Activated CD8-positive, alpha-beta T cell treated with anti-CD3 and anti-CD28 coated beads for 36 hours (primary cell): ENCODE data around the gene SLC25A11. TPM values are rescaled to one million over a fixed set of nuclear protein-coding genes. Genes with fewer than 3 reads are reported as not detected.

Source experiments
- ATAC-seq: fragments of 200-7000 bp; cut with Tn5 transposase; one replicate; pipeline ENCODE4 v1.10.0; 2021; ENCODE audit warnings: mild to moderate bottlenecking, moderate library complexity
- CTCF ChIA-PET: fragments of 350-600 bp; sonication (Branson Sonifier 250); formaldehyde crosslinking; loops from one replicate; lab custom pipeline; 2021; ENCODE audit warnings: antibody characterized with exemption; lab: Charles Lee
- POLR2A ChIA-PET: fragments of 350-600 bp; sonication (Branson Sonifier 250); formaldehyde crosslinking; loops from one replicate; lab custom pipeline; 2021; ENCODE audit warnings: antibody characterized with exemption; lab: Charles Lee
- DNase-seq: peaks from one replicate; pipeline ENCODE4 v3.0.0-alpha.2; 2020
- H3K27ac Mint-ChIP-seq: one replicate; pipeline ENCODE4 v1.8.0; 2021; ENCODE audit warnings: mild to moderate bottlenecking, mixed read lengths
- H3K27me3 Mint-ChIP-seq: one replicate; pipeline ENCODE4 v1.8.0; 2021; ENCODE audit warnings: mixed read lengths
- H3K36me3 Mint-ChIP-seq: one replicate; pipeline ENCODE4 v1.8.0; 2021; ENCODE audit warnings: low read depth, mixed read lengths
- H3K4me1 Mint-ChIP-seq: one replicate; pipeline ENCODE4 v1.8.0; 2021; ENCODE audit warnings: low read depth, mixed read lengths
- H3K4me3 Mint-ChIP-seq: one replicate; pipeline ENCODE4 v1.8.0; 2021; ENCODE audit warnings: mild to moderate bottlenecking, moderate library complexity, mixed read lengths
- H3K9me3 Mint-ChIP-seq: one replicate; pipeline ENCODE4 v1.8.0; 2021; ENCODE audit warnings: mixed read lengths
- intact Hi-C: fragments of 100-400 bp; cut with micrococcal nuclease; formaldehyde crosslinking; loops from one replicate; pipeline ENCODE4 v1.10.0; 2022
- total RNA-seq, 2 experiments: library from RNA; stranded (reverse); gene quantifications; one replicate each; pipeline ENCODE4 v1.2.3, GENCODE V29; 2021
- TF ChIP-seq, protein P1 (sequence below): fragments of 200-600 bp; IDR thresholded peaks from one replicate; pipeline ENCODE4 v1.8.0; 2022; ENCODE audit warnings: antibody characterized with exemption, mild to moderate bottlenecking

Gene SLC25A11, protein sequence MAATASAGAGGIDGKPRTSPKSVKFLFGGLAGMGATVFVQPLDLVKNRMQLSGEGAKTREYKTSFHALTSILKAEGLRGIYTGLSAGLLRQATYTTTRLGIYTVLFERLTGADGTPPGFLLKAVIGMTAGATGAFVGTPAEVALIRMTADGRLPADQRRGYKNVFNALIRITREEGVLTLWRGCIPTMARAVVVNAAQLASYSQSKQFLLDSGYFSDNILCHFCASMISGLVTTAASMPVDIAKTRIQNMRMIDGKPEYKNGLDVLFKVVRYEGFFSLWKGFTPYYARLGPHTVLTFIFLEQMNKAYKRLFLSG
- total RNA-seq = 10 to 100 TPM; 80.8 to 87.0 TPM

DNA sequence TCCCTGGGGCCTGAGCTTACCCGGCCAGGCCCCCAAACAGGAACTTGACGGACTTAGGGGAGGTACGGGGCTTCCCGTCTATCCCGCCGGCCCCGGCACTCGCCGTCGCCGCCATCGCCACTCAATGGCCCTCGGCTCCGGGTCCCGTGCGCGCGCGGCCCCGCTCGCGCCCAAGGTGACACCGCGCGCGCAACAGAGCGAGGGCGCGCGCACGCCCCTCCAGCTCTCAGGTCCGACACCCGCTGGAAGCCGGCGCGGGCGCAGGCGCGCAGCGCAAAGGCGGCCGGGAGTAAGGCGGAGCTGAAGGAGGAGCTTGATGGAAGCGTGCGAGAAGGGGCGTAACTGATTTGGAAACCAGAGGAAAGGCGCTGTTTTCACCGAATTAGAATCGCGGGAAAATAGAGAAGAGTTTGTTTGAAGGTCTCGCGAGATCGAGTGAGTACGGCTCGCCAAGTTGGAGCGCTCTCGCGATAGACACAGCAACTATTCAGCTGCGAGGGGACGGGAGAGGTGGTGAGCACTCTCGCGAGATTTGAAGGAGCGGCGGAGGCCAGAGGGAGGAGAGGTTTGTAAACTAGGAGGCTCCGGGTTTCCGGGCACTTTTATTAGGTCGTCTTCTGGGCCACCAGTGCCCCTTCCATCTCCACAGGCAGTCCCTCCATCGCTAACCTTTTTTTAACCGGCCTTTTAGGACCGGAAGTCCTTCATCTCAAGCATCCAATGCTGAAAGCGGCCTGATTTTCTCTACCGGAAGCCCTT, at the start of gene SLC25A11, which contains the start of gene RNF167:
Gene SLC25A11 (minus strand): TSS at position 251 of the 759 bp plus-strand sequence. CDS start 136 bp downstream, at position 115.
Gene RNF167 (plus strand): TSS at position 473 of the 759 bp plus-strand sequence. CDS start 642 bp downstream, outside the sequence.
- H3K4me3 Mint-ChIP-seq = peak within 1 kb of the TSS; percentile 97
- peaks cover 56% of the 10 kb centered on the region for H3K4me1 Mint-ChIP-seq
- TF ChIP-seq, protein P1, sequence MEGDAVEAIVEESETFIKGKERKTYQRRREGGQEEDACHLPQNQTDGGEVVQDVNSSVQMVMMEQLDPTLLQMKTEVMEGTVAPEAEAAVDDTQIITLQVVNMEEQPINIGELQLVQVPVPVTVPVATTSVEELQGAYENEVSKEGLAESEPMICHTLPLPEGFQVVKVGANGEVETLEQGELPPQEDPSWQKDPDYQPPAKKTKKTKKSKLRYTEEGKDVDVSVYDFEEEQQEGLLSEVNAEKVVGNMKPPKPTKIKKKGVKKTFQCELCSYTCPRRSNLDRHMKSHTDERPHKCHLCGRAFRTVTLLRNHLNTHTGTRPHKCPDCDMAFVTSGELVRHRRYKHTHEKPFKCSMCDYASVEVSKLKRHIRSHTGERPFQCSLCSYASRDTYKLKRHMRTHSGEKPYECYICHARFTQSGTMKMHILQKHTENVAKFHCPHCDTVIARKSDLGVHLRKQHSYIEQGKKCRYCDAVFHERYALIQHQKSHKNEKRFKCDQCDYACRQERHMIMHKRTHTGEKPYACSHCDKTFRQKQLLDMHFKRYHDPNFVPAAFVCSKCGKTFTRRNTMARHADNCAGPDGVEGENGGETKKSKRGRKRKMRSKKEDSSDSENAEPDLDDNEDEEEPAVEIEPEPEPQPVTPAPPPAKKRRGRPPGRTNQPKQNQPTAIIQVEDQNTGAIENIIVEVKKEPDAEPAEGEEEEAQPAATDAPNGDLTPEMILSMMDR = no peak
- intact Hi-C loops = no loop called here
- no peaks in the 10 kb centered on the region for H3K9me3 Mint-ChIP-seq
- H3K27ac Mint-ChIP-seq = peak within 1 kb of the TSS; percentile 98
- ChIA-PET POLR2A (interaction anchor here (0.8 to 20.8 kb wide), 22 partner anchors 8 to 236 kb away, joined by 3 to 627 read pairs (median 6); partner anchors contain the start of genes ARRB2, C17orf107, CAMTA2 and CHRNE), CTCF (interaction anchor here (0.8 to 3.1 kb wide), 11 partner anchors 9 to 519 kb away, joined by 3 to 24 read pairs (median 4); partner anchors contain the start of genes CAMTA2, CHRNE, PFN1 and SPAG7)
- H3K36me3 Mint-ChIP-seq = peaks cover 74% of the 10 kb centered on the region
- DNase-seq = peak; percentile 98
- H3K27me3 Mint-ChIP-seq = no peaks in the 10 kb centered on the region
- ATAC-seq = peak; percentile 85

DNA sequence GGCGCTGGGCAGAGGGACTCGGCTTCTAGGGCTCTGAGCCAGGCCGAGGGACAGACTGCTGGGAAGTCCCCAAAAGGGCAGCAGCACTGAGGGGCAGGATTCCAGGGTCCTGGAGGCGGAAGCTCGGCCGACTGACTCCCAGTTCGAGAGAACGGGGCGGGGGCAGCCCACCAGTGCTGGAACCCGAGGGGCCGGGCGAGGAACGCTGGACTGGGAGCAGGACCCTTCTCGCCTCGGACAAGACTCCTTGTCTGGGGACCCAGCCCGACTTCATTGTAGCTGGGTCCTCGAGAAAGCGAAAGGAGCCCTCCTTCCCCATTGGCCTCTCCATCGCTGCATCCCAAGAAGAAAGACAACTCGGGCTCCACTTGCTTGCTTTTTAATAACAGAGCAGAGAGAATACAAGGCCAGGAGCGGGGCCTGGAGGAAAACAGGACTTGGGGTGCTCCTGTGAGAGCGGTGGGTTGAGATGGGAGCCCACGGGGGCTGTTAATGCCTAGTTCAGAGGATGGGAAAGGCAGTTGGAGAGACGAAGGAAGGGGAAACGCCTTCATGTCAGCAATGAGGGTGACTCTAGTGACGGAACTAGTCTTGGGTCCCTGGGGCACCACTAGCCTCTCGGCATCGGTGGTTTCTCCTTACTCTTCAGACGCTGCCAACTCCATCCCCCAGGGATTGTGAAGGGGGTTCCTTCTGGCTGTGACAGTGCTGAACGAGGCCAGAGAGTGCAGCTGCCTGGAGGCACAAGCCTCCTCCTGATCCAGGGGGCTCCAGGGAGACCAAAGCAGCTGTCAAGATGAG, 48.1 kb upstream of the SLC25A11 start:
- ATAC-seq (peak; percentile 10), DNase-seq (peak; percentile 21)
- ChIA-PET CTCF (interaction anchor here (0.7 to 1.9 kb wide), 8 partner anchors 8 to 80 kb away, joined by 3 to 12 read pairs (median 3); partner anchors contain the start of genes RNF167 and SLC25A11), POLR2A (interaction anchor here (0.6 to 6.9 kb wide), 13 partner anchors 9 to 125 kb away, joined by 3 to 75 read pairs (median 4); partner anchors contain the start of genes PFN1, RNF167, SLC25A11 and SPAG7)
- Mint-ChIP-seq H3K4me3 (peak overlapping the region; percentile 85), H3K9me3 (no peaks in the 10 kb centered on the region), H3K36me3 (peaks cover 21% of the 10 kb centered on the region), H3K27ac (peak overlapping the region; percentile 92), H3K4me1 (peaks cover 30% of the 10 kb centered on the region), H3K27me3 (no peaks in the 10 kb centered on the region)
- TF ChIP-seq, protein P1 = no peak
- intact Hi-C loops = no loop called here

DNA sequence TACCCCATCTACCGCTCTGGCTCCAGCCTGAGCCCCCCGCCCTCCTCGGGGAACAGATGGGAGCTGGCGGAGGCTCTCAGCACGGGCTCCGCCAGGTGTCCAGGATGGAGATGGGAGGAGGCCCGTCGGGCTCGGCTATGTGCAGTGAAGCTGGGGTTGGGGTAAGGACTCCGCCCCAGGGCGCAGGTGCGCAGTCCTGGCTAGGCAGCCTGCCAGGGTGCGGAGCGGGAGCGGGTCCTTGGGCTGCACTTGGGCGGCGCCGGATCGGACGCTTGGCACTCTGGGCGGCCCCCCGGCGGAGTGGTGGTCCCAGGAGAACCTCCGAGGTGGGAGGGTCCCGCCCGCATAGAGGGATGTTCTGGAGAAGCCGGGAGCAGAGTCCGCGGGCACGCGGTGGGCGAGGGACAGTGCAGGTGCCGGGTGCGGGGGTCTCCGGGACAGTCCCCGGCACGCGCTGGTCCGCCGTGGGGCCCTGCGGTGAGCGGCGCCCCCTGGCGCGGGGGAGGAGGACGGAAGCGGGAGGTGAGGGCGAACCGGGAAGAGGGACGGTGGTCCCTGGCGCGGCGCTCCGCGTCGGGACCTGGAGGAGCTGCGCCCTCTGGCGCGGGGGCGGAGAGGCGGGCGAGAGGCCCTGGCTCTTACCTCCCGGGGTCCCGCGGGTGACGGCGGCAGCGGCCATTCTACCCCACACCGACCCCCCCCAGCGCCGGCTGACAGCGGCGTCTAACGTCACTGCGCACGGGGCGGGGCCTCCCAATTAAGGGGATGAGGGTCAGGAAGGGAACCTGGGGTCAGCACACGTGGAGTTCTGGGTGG, 47.3 kb upstream of the SLC25A11 start, which contains the start of gene CAMTA2:
Gene CAMTA2 (minus strand): TSS at position 725 of the 816 bp plus-strand sequence. CDS start 1,453 bp downstream, outside the sequence.
- H3K36me3 Mint-ChIP-seq = peaks cover 25% of the 10 kb centered on the region
- H3K4me1 Mint-ChIP-seq = peaks cover 30% of the 10 kb centered on the region
- peak within 1 kb of the TSS; percentile 92 for H3K27ac Mint-ChIP-seq
- ATAC-seq = peak; percentile 88
- intact Hi-C loops = no loop called here
- TF ChIP-seq, protein P1 = peak; percentile 64
- ChIA-PET CTCF (interaction anchor here (0.7 to 1.8 kb wide), 9 partner anchors 10 to 78 kb away, joined by 3 to 6 read pairs (median 3); partner anchors contain the start of genes INCA1, KIF1C, RNF167 and SLC25A11), POLR2A (interaction anchor here (0.6 to 6.9 kb wide), 13 partner anchors 11 to 126 kb away, joined by 3 to 75 read pairs (median 4); partner anchors contain the start of genes INCA1, KIF1C, PFN1 and RNF167)
- H3K27me3 Mint-ChIP-seq = no peaks in the 10 kb centered on the region
- H3K4me3 Mint-ChIP-seq = peak within 1 kb of the TSS; percentile 85
- peak; percentile 92 for DNase-seq
- no peaks in the 10 kb centered on the region for H3K9me3 Mint-ChIP-seq

DNA sequence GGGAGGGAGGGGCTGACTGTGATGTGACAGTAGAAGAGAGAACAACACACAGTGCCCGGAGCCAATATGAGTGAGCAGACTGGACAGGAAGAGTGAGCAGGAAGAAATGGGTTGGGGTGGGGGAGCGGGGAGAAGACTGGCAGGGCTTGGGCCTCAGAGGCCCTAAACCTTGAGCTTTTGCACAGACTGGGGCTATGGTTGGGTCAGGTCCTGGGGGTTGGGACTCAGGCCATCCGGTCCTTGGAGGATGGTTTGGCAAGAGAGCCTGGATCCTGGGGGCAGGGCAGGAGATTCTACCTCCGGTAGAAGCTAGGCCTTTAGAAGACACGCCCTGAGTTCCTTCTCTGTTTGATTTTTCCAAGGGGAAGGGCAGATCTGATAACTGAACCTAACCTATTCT, 46.6 kb upstream of the SLC25A11 start:
- TF ChIP-seq, protein P1 = no peak
- intact Hi-C loops = no loop called here
- Mint-ChIP-seq H3K4me3 (peak overlapping the region; percentile 85), H3K4me1 (peaks cover 28% of the 10 kb centered on the region), H3K27me3 (no peaks in the 10 kb centered on the region), H3K27ac (peak overlapping the region; percentile 92), H3K36me3 (peaks cover 21% of the 10 kb centered on the region), H3K9me3 (no peaks in the 10 kb centered on the region)
- DNase-seq (no peak), ATAC-seq (no peak)
- ChIA-PET CTCF (interaction anchor here (0.8 to 1.8 kb wide), 5 partner anchors 11 to 77 kb away, joined by 3 to 6 read pairs (median 5); partner anchors contain the start of genes INCA1, KIF1C, RNF167 and SLC25A11), POLR2A (interaction anchor here (1.5 to 6.9 kb wide), 5 partner anchors 12 to 46 kb away, joined by 3 to 75 read pairs (median 11); partner anchors contain the start of genes INCA1, KIF1C, RNF167 and SLC25A11)
